ENCODE data around the gene NKX2-3. TPM values are rescaled to one million over a fixed set of nuclear protein-coding genes. Genes with fewer than 3 reads are reported as not detected.

NKX2-3 gene
- total and polyA plus RNA-seq, 2 of the 8 experiments (the other 6 are each of a cell fraction or from before 2014, with no cell fraction given): not detected

DNA sequence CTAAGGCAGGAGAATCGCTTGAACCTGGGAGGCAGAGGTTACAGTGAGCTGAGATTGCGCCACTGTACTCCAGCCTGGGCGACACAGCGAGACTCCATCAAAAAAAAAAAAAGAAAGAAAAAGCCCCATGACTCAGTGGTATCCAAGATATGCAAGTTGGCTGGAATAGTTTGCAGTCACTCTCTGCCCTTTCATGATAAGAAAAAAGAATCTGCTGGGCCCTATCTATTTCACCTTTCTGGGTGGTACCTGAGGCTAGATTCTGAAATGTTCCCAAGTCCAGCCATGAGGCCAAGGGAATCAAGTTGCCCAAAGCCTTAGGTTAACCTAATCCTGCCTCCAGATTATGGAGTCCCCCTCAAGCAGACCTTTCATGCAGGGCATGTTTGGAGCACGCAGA, 24.3 kb downstream of the NKX2-3 start:
- Histone ChIP-seq H3K36me3 (ENCODE audit: control insufficient read depth in 2 of 4, insufficient read depth in 4 of 4, low read length in 3 of 4) (no peaks in the 10 kb centered on the region), H2BK15ac (ENCODE audit: low read length) (no peak overlapping the region), H3K27ac (ENCODE audit: low read depth, low read length) (no peak overlapping the region), H3K9me3 (ENCODE audit: insufficient read depth in 2 of 2, low read depth in 1 of 2, low read length in 1 of 2) (no peaks in the 10 kb centered on the region), H4K20me1 (replicated peaks in 1 of 2; ENCODE audit: control insufficient read depth in 1 of 2, insufficient read depth in 2 of 2, low read length in 2 of 2) (no peaks in the 10 kb centered on the region), H4K8ac (ENCODE audit: extremely low read depth, insufficient read depth, low read length) (no peak overlapping the region), H3K79me1 (ENCODE audit: low read depth, low read length) (no peaks in the 10 kb centered on the region), H4K5ac (ENCODE audit: insufficient read length, low read depth, low read length) (no peak overlapping the region), H3K23me2 (ENCODE audit: low read depth, low read length) (no peaks in the 10 kb centered on the region), H3K23ac (ENCODE audit: insufficient read length) (no peak overlapping the region), H4K91ac (replicated peaks; ENCODE audit: insufficient read length, low read length) (no peak overlapping the region), H3K56ac (replicated peaks; ENCODE audit: insufficient read length, low read depth, low read length) (no peak overlapping the region), H3K4me2 (ENCODE audit: insufficient read depth in 1 of 2, low read depth in 2 of 2, low read length in 2 of 2) (no peak overlapping the region), H3K18ac (ENCODE audit: extremely low read depth, low read length) (no peak overlapping the region), H3K14ac (ENCODE audit: insufficient read length) (no peak overlapping the region), H3K4ac (replicated peaks; ENCODE audit: insufficient read length, low read depth, low read length) (no peak overlapping the region), H2BK20ac (ENCODE audit: low read length) (no peak overlapping the region), H3K27me3 (replicated peaks in 1 of 4; ENCODE audit: control insufficient read depth in 3 of 4, extremely low read depth in 1 of 4, insufficient read depth in 3 of 4, low read length in 3 of 4) (peaks cover 0 to 6% (median 1%) of the 10 kb centered on the region in 4 experiments; a peak in 2 of 7 replicates), H2AK5ac (ENCODE audit: low read depth, low read length) (no peak overlapping the region), H3K4me1 (replicated peaks in 1 of 4; ENCODE audit: control insufficient read depth in 3 of 4, insufficient read depth in 4 of 4, low read length in 3 of 4) (peaks cover 0 to 5% (median 1%) of the 10 kb centered on the region in 4 experiments; a peak in 2 of 7 replicates), H3K9ac (replicated peaks in 1 of 4; ENCODE audit: extremely low read depth in 1 of 4, low read depth in 3 of 4, low read length in 3 of 4) (no peak overlapping the region), H2BK120ac (replicated peaks; ENCODE audit: low read depth, low read length) (no peak overlapping the region), H2BK12ac (ENCODE audit: low read depth, low read length) (no peak overlapping the region), H3K79me2 (ENCODE audit: control insufficient read depth in 1 of 2, insufficient read depth in 2 of 2, low read length in 2 of 2) (no peaks in the 10 kb centered on the region), H2BK5ac (ENCODE audit: low read depth, low read length) (no peak overlapping the region), H3K4me3 (ENCODE audit: extremely low read depth in 1 of 4, insufficient read depth in 2 of 4, low read depth in 3 of 4, low read length in 4 of 4) (no peak overlapping the region), H2AFZ (ENCODE audit: low read length) (no peak overlapping the region)
- ChIA-PET CTCF (ENCODE audit: partially characterized antibody) (interaction anchor here (1.1 to 15.3 kb wide), 7 partner anchors 8 to 102 kb away, joined by 4 to 323 read pairs (median 4); partner anchors contain the start of genes ENTPD7 and SLC25A28), POLR2A (ENCODE audit: partially characterized antibody) (no interaction called here)
- WGBS, 2 experiments (ENCODE audit: extremely low coverage in 1 of 2, insufficient coverage in 1 of 2, insufficient read length in 1 of 2, insufficient replicate concordance in 2 of 2, low coverage in 1 of 2, low lambda C conversion rate in 2 of 2, missing lambda C conversion rate in 1 of 2): 90% methylated on average over 4 of the region's 5 CpGs; no CpG with 5 or more reads in 1 of the 2 experiments
- DNase-seq (ENCODE audit: low read depth in 1 of 2, low spot score in 2 of 2) (no peak), FAIRE-seq (no peak)
- TF ChIP-seq TCF12 (IDR thresholded peaks at IDR 0.05; ENCODE audit: low read depth, low read length): no peak
